ENCODE results near the gene PNPLA5. TPM values are rescaled to one million over a fixed set of nuclear protein-coding genes. Genes with fewer than 3 reads are reported as not detected.

PNPLA5 gene
- total RNA-seq, 4 donors from 2014 or later, result not detected

GRCh38 chr22:43900206-43900605, 8.4 kb upstream of the PNPLA5 start:
- no peaks in the 10 kb centered on the region for H3K36me3 ChIP-seq
- no peak for TF ChIP-seq POLR2A (IDR thresholded peaks at IDR 0.05)
- TF ChIP-seq, protein P1, sequence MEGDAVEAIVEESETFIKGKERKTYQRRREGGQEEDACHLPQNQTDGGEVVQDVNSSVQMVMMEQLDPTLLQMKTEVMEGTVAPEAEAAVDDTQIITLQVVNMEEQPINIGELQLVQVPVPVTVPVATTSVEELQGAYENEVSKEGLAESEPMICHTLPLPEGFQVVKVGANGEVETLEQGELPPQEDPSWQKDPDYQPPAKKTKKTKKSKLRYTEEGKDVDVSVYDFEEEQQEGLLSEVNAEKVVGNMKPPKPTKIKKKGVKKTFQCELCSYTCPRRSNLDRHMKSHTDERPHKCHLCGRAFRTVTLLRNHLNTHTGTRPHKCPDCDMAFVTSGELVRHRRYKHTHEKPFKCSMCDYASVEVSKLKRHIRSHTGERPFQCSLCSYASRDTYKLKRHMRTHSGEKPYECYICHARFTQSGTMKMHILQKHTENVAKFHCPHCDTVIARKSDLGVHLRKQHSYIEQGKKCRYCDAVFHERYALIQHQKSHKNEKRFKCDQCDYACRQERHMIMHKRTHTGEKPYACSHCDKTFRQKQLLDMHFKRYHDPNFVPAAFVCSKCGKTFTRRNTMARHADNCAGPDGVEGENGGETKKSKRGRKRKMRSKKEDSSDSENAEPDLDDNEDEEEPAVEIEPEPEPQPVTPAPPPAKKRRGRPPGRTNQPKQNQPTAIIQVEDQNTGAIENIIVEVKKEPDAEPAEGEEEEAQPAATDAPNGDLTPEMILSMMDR (IDR thresholded peaks at IDR 0.05 in 4 of 5, conservative IDR thresholded peaks at IDR 0.05 in 1 of 5), result no peak
- intact Hi-C loops (cut with DNase I; ENCODE audit: low total_unique reads), result no loop called here
- H3K27me3 ChIP-seq, result peaks cover 2 to 4% (median 4%) of the 10 kb centered on the region in 3 donors
- no peaks in the 10 kb centered on the region for H3K4me1 ChIP-seq
- H3K27ac ChIP-seq, result no peak overlapping the region
- no peaks in the 10 kb centered on the region for H3K9me3 ChIP-seq
- ATAC-seq (no peak), DNase-seq (no peak)
- H3K4me3 ChIP-seq, result no peak overlapping the region
- in situ Hi-C loops (cut with MboI; ENCODE audit: low sequenced_read_pairs in 4 of 4), result no loop called here

- no peaks in the 10 kb centered on the region for H3K9me3 ChIP-seq
- in situ Hi-C loops (cut with MboI; ENCODE audit: low sequenced_read_pairs in 4 of 4) (no loop called here), intact Hi-C loops (cut with DNase I; ENCODE audit: low total_unique reads) (no loop called here)
- no peak overlapping the region for H3K4me3 ChIP-seq
- no peaks in the 10 kb centered on the region for H3K4me1 ChIP-seq
- no peak overlapping the region for H3K27ac ChIP-seq
- H3K27me3 ChIP-seq, result peaks cover 2 to 7% (median 3%) of the 10 kb centered on the region in 3 donors
- DNase-seq (no peak), ATAC-seq (no peak)
- TF ChIP-seq, protein P1 (IDR thresholded peaks at IDR 0.05 in 4 of 5, conservative IDR thresholded peaks at IDR 0.05 in 1 of 5), result no peak
- no peak for TF ChIP-seq POLR2A (IDR thresholded peaks at IDR 0.05)
- no peaks in the 10 kb centered on the region for H3K36me3 ChIP-seq
Measured at GRCh38 chr22:43897751-43898261, 6.0 kb upstream of the PNPLA5 start.

GRCh38 chr22:43895986-43896645, 4.3 kb upstream of the PNPLA5 start:
- no peak for DNase-seq
- H3K36me3 ChIP-seq, result no peaks in the 10 kb centered on the region
- H3K9me3 ChIP-seq, result no peaks in the 10 kb centered on the region
- no peaks in the 10 kb centered on the region for H3K4me1 ChIP-seq
- intact Hi-C loops (cut with DNase I; ENCODE audit: low total_unique reads) (no loop called here), in situ Hi-C loops (cut with MboI; ENCODE audit: low sequenced_read_pairs in 4 of 4) (no loop called here)
- H3K27ac ChIP-seq, result no peak overlapping the region
- TF ChIP-seq, protein P1 (IDR thresholded peaks at IDR 0.05 in 4 of 5, conservative IDR thresholded peaks at IDR 0.05 in 1 of 5), result no peak
- TF ChIP-seq POLR2A (IDR thresholded peaks at IDR 0.05), result no peak
- ATAC-seq, result no peak
- H3K27me3 ChIP-seq, result peaks cover 16 to 24% (median 20%) of the 10 kb centered on the region in 3 donors
- no peak overlapping the region for H3K4me3 ChIP-seq

DNA sequence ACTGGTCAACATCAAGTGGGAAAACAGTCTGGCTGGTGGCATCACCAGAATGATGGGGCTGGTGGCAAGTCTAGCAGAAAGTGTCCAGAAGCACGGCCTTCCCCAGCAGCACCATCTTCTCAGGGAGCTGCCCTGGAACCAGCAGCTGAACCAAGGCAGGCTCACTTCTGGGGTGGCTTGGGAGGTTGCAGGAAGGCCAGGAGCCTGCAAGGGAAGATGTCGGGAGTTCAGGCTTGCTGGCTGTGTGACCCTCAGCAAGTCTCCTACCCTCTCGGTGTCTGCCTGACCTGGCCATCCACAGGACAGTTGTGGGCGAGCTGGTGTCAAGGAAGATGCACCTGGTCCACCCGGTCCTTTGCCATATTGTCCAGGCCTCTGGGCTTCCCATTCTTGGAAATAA, 2.3 kb upstream of the PNPLA5 start:
- Histone ChIP-seq H3K27ac (no peak overlapping the region), H3K9me3 (no peaks in the 10 kb centered on the region), H3K27me3 (peaks cover 34 to 44% (median 37%) of the 10 kb centered on the region in 3 donors), H3K36me3 (no peaks in the 10 kb centered on the region), H3K4me1 (no peaks in the 10 kb centered on the region), H3K4me3 (no peak overlapping the region)
- in situ Hi-C loops (cut with MboI; ENCODE audit: low sequenced_read_pairs in 4 of 4) (no loop called here), intact Hi-C loops (cut with DNase I; ENCODE audit: low total_unique reads) (no loop called here)
- DNase-seq, result no peak
- TF ChIP-seq, protein P1 (IDR thresholded peaks at IDR 0.05 in 4 of 5, conservative IDR thresholded peaks at IDR 0.05 in 1 of 5), result no peak
- TF ChIP-seq POLR2A (IDR thresholded peaks at IDR 0.05), result no peak
- ATAC-seq, result no peak

All from gastrocnemius medialis (tissue), 4 donors.